Measurements from ENCODE around the gene KLHL6.

DNA sequence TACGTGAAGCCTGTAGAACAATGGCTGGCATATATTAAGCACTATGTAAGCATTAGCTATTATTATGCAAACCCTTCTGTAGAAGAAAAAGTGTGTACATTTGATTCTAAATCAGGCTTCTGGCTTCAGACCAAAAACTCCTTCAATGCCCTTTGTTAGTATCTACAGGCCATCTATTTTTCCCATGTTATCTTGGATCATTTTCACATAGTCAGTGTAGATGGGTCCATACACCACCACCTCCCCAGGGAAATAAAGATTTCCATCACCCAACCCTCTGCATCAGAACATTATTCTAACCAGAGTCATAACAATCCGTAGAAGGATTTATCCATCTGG lies 8.0 kb upstream of the KLHL6 start:
- TF ChIP-seq, protein P1, sequence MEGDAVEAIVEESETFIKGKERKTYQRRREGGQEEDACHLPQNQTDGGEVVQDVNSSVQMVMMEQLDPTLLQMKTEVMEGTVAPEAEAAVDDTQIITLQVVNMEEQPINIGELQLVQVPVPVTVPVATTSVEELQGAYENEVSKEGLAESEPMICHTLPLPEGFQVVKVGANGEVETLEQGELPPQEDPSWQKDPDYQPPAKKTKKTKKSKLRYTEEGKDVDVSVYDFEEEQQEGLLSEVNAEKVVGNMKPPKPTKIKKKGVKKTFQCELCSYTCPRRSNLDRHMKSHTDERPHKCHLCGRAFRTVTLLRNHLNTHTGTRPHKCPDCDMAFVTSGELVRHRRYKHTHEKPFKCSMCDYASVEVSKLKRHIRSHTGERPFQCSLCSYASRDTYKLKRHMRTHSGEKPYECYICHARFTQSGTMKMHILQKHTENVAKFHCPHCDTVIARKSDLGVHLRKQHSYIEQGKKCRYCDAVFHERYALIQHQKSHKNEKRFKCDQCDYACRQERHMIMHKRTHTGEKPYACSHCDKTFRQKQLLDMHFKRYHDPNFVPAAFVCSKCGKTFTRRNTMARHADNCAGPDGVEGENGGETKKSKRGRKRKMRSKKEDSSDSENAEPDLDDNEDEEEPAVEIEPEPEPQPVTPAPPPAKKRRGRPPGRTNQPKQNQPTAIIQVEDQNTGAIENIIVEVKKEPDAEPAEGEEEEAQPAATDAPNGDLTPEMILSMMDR (IDR thresholded peaks at IDR 0.05), result no peak
- TF ChIP-seq POLR2A (IDR thresholded peaks at IDR 0.05), result no peak

Measured in suprapubic skin (tissue), 3 donors.